ENCODE results near the gene KAT6B.

Gene KAT6B

GRCh38 chr10:74921744-74922143 is 95.3 kb downstream of the KAT6B start:
- DNase-seq (ENCODE audit: insufficient read length, low spot score), result no peak
- TF ChIP-seq CTCF (IDR thresholded peaks at IDR 0.05; ENCODE audit: insufficient read depth, missing control alignments), result no peak
- no peak for FAIRE-seq

DNA sequence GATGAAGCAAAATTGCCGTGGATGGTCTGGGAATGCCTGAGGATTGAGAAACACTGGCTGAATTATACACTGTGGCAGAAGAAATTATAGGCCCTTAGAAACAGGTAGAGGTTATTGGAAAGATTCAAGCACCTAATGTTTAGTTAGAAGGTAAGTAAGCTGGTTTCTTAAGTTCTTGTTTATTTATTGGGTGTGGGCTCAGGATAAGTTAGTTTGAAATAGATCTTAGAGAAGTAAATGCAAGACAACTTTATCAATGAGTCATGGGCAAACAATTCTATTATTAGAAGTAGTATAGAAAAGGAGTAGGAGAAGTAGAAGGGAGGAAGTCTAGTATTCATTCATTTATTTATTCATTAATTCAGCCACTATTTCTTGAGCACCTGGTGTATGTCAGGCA is 96.5 kb downstream of the KAT6B start:
- no peak for TF ChIP-seq CTCF (IDR thresholded peaks at IDR 0.05; ENCODE audit: insufficient read depth, missing control alignments)
- no peak for FAIRE-seq

DNA sequence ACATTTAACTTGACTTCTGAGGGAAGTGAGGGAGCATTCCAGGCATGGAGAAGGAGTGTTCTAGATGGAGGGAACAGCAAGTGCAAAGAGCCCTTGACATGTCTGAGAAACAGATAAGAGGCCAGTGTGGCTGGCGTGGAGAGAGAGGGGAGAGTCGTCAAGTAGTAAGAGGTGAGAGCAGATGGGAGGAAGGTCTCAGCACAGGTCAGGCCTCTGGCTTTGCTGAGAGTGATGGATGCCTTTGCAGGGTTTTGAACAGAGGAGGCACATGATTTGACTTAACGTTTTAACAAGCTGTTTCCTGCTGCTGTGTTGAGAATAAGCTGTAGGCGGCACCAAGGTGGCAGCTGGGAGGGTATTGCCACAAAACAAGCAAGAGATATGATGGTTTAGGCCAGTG is 97.2 kb downstream of the KAT6B start:
- DNase-seq (ENCODE audit: insufficient read length, low spot score), result no peak
- peak; percentile 10 for TF ChIP-seq CTCF (IDR thresholded peaks at IDR 0.05; ENCODE audit: insufficient read depth, missing control alignments)
- no peak for FAIRE-seq

More for the DNA sequence above, 96.5 kb downstream of the KAT6B start:
- no peak for DNase-seq (ENCODE audit: insufficient read length, low spot score)

DNA sequence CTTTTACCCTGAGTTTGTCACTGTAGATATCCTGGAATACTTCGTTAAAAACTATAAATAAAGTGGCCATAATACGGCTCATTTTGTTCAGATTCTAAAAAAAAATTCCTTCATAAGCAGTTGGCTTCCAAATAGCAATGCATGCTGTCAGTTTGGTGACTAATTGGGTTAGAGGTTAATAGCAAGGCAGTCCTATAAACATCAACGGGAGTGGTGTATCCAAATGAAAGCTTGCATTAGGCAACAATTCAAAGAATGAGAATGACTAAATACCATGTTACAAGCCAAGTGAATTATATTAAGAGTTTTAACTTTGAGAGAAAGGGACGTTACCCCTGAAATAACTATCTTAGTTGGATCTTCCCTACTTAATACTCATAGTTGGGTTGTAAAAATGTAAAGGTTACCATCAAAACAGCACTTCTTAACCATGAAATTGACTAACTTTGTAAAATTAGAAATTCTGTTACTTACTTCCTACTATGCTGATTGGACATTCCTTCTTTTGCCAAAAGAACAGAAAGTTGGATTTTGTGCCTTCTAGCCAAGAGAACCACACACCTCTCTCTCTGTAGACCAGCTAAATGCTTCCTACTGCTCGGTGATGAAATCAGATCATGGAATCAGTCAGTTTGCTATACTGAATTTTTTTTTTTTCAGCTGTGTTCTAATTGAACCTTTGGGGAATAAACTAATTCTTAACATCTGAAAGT is 98.0 kb downstream of the KAT6B start:
- DNase-seq (ENCODE audit: insufficient read length, low spot score) (no peak), FAIRE-seq (no peak)
- TF ChIP-seq CTCF (IDR thresholded peaks at IDR 0.05; ENCODE audit: insufficient read depth, missing control alignments), result no peak

DNA sequence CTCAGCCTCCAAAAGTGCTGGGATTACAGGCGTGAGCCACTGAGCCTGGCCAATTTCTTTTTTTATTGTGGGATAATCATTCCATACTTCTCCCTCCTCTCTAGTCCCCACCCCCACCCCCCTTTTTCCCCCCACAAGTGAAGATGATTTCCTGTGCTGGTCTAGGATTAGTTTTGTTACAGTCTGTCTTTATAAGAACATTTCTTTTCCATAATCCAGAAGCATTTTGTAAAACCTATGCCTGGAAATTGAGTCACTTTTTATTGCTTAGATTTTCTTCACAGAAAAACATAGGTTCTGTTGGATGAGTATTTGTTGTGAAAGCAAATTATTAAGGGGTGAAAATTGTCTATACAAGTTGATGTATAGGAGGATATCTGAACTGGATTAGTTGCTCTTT is 98.9 kb downstream of the KAT6B start:
- DNase-seq (ENCODE audit: insufficient read length, low spot score) (no peak), FAIRE-seq (no peak)
- TF ChIP-seq CTCF (IDR thresholded peaks at IDR 0.05; ENCODE audit: insufficient read depth, missing control alignments), result no peak

GRCh38 chr10:74925708-74926107 is 99.3 kb downstream of the KAT6B start:
- FAIRE-seq (no peak), DNase-seq (ENCODE audit: insufficient read length, low spot score) (no peak)
- TF ChIP-seq CTCF (IDR thresholded peaks at IDR 0.05; ENCODE audit: insufficient read depth, missing control alignments), result no peak

- DNase-seq (ENCODE audit: insufficient read length, low spot score) (no peak), FAIRE-seq (no peak)
- no peak for TF ChIP-seq CTCF (IDR thresholded peaks at IDR 0.05; ENCODE audit: insufficient read depth, missing control alignments)
These were observed 100.6 kb downstream of the KAT6B start for GRCh38 chr10:74926791-74927585.

Data from D721Med (cell line).